B cell (primary cell): Measurements from ENCODE around the gene NLRC5. TPM values are rescaled to one million over a fixed set of nuclear protein-coding genes. Genes with fewer than 3 reads are reported as not detected.

Experiments used
- ATAC-seq: fragments of 200-7000 bp; cut with Tn5 transposase; one replicate; pipeline ENCODE4 v1.10.0; 2021; ENCODE audit warnings: low read depth, mild to moderate bottlenecking, moderate number of reproducible peaks, moderate library complexity
- CTCF ChIA-PET: fragments of 350-600 bp; sonication (Branson Sonifier 250); formaldehyde crosslinking; loops from one replicate; lab custom pipeline; 2021; ENCODE audit warnings: antibody characterized with exemption, inconsistent platforms; lab: Charles Lee
- POLR2A ChIA-PET: fragments of 350-600 bp; sonication (Branson Sonifier 250); formaldehyde crosslinking; loops from one replicate; lab custom pipeline; 2021; ENCODE audit warnings: antibody characterized with exemption; lab: Charles Lee
- DNase-seq: peaks from one replicate; pipeline ENCODE4 v3.0.0; 2013
- H2AFZ ChIP-seq: 2 replicates; pipeline ENCODE4 v1.6.1; 2012; ENCODE audit warnings: mild to moderate bottlenecking, low read depth, low read length; ENCODE audit not compliant: insufficient read depth, poor library complexity, severe bottlenecking
- H3K27ac ChIP-seq, 2 donors: 1 replicate in 1 of 2; 2 replicates in 1 of 2; pipeline ENCODE4 v1.5.1; 2012 to 2013; ENCODE audit warnings: low read length in 2 of 2, mild to moderate bottlenecking in 2 of 2, moderate library complexity in 1 of 2
- H3K27me3 ChIP-seq, 4 experiments: fragments of 200-600 bp in 1 of 4; sonication (generic) in 1 of 4; replicated peaks in 1 of 4; 1 replicate in 2 of 4; 2 replicates in 2 of 4; pipeline versions ENCODE4 v1.6.1 to v1.7.0; 2013 to 2016; ENCODE audit warnings: low read length in 3 of 4, mild to moderate bottlenecking in 2 of 4, mixed read lengths in 1 of 4, moderate library complexity in 1 of 4; ENCODE audit not compliant: insufficient read depth in 4 of 4, control insufficient read depth in 3 of 4; ENCODE audit errors: control extremely low read depth in 1 of 4
- H3K36me3 ChIP-seq, 2 experiments: replicated peaks in 1 of 2; 1 replicate in 1 of 2; 2 replicates in 1 of 2; pipeline versions ENCODE4 v1.6.1 to v1.7.1; 2013; ENCODE audit warnings: low read length in 1 of 2; ENCODE audit not compliant: insufficient read depth in 2 of 2, control insufficient read depth in 1 of 2; ENCODE audit errors: control extremely low read depth in 1 of 2, extremely low read depth in 1 of 2
- H3K4me1 ChIP-seq, 2 donors: fragments of 200-600 bp in 1 of 2; sonication (generic) in 1 of 2; 1 replicate in 1 of 2; 2 replicates in 1 of 2; pipeline versions ENCODE4 v1.5.1 to v1.6.1; 2013 to 2017; ENCODE audit warnings: low read length in 2 of 2; ENCODE audit not compliant: control insufficient read depth in 2 of 2, insufficient read depth in 2 of 2
- H3K4me2 ChIP-seq: replicated peaks from 2 replicates; pipeline ENCODE3; 2012; ENCODE audit warnings: mild to moderate bottlenecking, low read depth, low read length; ENCODE audit not compliant: poor library complexity, severe bottlenecking
- H3K4me3 ChIP-seq, 5 experiments: fragments of 200-600 bp in 1 of 5; sonication (generic) in 1 of 5; 1 replicate in 3 of 5; 2 replicates in 2 of 5; pipeline versions ENCODE4 v1.5.1 to v1.7.0; 2011 to 2016; ENCODE audit warnings: low read length in 4 of 5, mild to moderate bottlenecking in 4 of 5, low read depth in 2 of 5, control low read depth in 1 of 5, moderate library complexity in 1 of 5; ENCODE audit not compliant: insufficient read depth in 1 of 5; ENCODE audit errors: control extremely low read depth in 1 of 5, extremely low read depth in 1 of 5
- H3K79me2 ChIP-seq: fragments of 200-600 bp; sonication (generic); one replicate; pipeline ENCODE4 v1.6.0; 2016; ENCODE audit warnings: low read length; ENCODE audit not compliant: control insufficient read depth, insufficient read depth
- H3K9ac ChIP-seq: fragments of 200-600 bp; sonication (generic); 2 replicates; pipeline ENCODE4 v1.6.1; 2017; ENCODE audit warnings: mild to moderate bottlenecking, low read length, moderate library complexity
- H3K9me3 ChIP-seq, 3 donors: one replicate each; pipeline versions ENCODE4 v1.6.1 to v1.7.1; 2013; ENCODE audit warnings: low read length in 2 of 3; ENCODE audit not compliant: control insufficient read depth in 2 of 3, insufficient read depth in 1 of 3; ENCODE audit errors: control extremely low read depth in 1 of 3
- H4K20me1 ChIP-seq: 2 replicates; pipeline ENCODE4 v1.6.0; 2012; ENCODE audit warnings: mild to moderate bottlenecking, low read length; ENCODE audit not compliant: insufficient read depth, control insufficient read depth, poor library complexity, severe bottlenecking
- H3K27ac Mint-ChIP-seq: one replicate; pipeline ENCODE4 v1.8.0; 2021; ENCODE audit warnings: mixed read lengths
- H3K27me3 Mint-ChIP-seq: one replicate; pipeline ENCODE4 v1.8.0; 2021; ENCODE audit warnings: mixed read lengths
- H3K4me1 Mint-ChIP-seq: one replicate; pipeline ENCODE4 v1.8.0; 2021; ENCODE audit warnings: mixed read lengths
- H3K4me3 Mint-ChIP-seq: one replicate; pipeline ENCODE4 v1.8.0; 2021; ENCODE audit warnings: mixed read lengths
- H3K9me3 Mint-ChIP-seq: one replicate; pipeline ENCODE4 v1.8.0; 2022; ENCODE audit warnings: mixed read lengths; ENCODE audit not compliant: insufficient read depth
- EZH2 ChIP-seq: IDR thresholded peaks from 2 replicates; pipeline ENCODE4 v1.6.1; 2012; ENCODE audit warnings: borderline replicate concordance, low read depth, mild to moderate bottlenecking, moderate library complexity, low read length; ENCODE audit not compliant: insufficient read depth, poor library complexity, severe bottlenecking
- WGBS: methylation state at CpG from one replicate; pipeline ENCODE4 v1.1.5; 2013; ENCODE audit warnings: missing lambda C conversion rate; ENCODE audit not compliant: insufficient coverage; 5-methylcytosine and 5-hydroxymethylcytosine counted together
- intact Hi-C: fragments of 100-400 bp; cut with micrococcal nuclease; formaldehyde crosslinking; loops from one replicate; pipeline ENCODE4 v1.10.0; 2022
- polyA plus RNA-seq: library from polyadenylated mRNA; depleted of rRNA; stranded (reverse); fragments of >200 nt; gene quantifications from 2 replicates; pipeline ENCODE4 v1.2.3, GENCODE V29; 2012
- total RNA-seq, 2 donors: library from RNA; stranded (reverse); fragments of 120-200 nt in 1 of 2; gene quantifications; 1 replicate in 1 of 2; 2 replicates in 1 of 2; pipeline versions ENCODE4 v1.2.3 to v1.2.4, GENCODE V29; 2013 to 2022
- TF ChIP-seq, protein P1 (sequence below): fragments of 200-600 bp; IDR thresholded peaks from one replicate; pipeline ENCODE4 v1.8.0; 2022; ENCODE audit warnings: antibody characterized with exemption, mild to moderate bottlenecking

NLRC5 gene
- total and polyA plus RNA-seq, 2 donors (not counting 1 experiment from before 2014, with no cell fraction given) = 349 to 510 TPM

DNA sequence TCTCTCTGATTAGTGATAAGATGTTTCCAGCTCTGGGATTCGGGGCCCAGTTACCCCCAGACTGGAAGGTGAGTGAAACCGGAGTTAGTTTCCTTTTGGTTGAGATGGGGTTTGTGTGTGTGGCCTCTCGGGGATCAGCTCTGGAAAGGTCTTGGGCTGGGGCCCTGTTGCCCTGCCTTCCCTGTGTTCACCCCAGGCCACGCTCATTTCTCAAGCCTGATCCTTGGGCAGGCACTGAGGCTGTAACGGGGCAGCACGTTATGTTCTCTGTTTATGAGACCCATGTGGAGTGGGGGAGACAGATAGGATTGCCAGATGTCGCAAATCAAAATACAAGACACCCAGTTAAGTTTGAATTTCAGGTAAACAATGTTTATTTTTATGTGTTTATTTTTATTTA lies 138.5 kb downstream of the NLRC5 start:
- no peak overlapping the region for H3K9ac ChIP-seq

DNA sequence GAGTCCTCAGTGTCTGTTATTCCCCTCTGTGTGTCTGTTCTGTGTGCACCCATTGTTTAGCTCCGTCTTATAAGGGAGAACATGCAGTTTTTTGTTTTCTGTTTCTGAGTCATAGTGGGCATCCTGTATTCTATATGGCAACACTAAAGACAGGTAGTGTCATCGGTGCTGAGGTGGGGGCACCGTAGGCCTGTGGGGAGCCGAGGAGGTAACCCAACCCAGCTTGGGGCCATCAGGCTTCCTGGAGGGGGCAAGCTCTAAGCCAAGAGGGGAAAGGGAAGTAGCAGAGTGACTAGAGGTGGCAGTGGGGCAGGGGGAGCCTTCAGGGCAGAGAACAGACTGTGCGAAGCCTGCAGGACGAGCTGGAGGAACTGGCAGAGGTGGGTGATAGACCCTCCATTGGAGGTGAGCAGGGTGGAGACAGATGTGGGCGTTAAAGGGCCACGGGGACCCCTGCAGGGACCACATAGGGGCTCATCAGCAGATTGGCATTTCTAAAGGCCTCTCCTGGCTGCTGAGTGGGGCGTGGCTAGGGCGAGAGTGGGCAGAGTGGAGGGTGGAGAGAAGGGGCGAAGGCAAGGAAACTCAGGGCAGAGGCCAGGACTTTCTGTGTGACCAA lies 139.5 kb downstream of the NLRC5 start:
- Mint-ChIP-seq H3K9me3 (no peaks in the 10 kb centered on the region), H3K27me3 (no peaks in the 10 kb centered on the region), H3K27ac (no peak overlapping the region), H3K4me3 (no peak overlapping the region), H3K4me1 (peaks cover 17% of the 10 kb centered on the region)
- Histone ChIP-seq H3K9me3 (peaks cover 0 to 4% (median 0%) of the 10 kb centered on the region in 3 donors), H3K27me3 (no peaks in the 10 kb centered on the region), H2AFZ (no peak overlapping the region), H3K9ac (no peak overlapping the region), H3K4me2 (no peak overlapping the region), H3K4me3 (no peak overlapping the region), H3K36me3 (no peaks in the 10 kb centered on the region), H3K27ac (no peak overlapping the region), H3K4me1 (peaks cover 4 to 20% of the 10 kb centered on the region in 2 donors), H4K20me1 (no peaks in the 10 kb centered on the region), H3K79me2 (no peaks in the 10 kb centered on the region)
- 77% methylated on average over 8 of the region's 11 CpGs for WGBS
- POLR2A ChIA-PET = no interaction called here
- no peak for TF ChIP-seq EZH2
- TF ChIP-seq, protein P1, sequence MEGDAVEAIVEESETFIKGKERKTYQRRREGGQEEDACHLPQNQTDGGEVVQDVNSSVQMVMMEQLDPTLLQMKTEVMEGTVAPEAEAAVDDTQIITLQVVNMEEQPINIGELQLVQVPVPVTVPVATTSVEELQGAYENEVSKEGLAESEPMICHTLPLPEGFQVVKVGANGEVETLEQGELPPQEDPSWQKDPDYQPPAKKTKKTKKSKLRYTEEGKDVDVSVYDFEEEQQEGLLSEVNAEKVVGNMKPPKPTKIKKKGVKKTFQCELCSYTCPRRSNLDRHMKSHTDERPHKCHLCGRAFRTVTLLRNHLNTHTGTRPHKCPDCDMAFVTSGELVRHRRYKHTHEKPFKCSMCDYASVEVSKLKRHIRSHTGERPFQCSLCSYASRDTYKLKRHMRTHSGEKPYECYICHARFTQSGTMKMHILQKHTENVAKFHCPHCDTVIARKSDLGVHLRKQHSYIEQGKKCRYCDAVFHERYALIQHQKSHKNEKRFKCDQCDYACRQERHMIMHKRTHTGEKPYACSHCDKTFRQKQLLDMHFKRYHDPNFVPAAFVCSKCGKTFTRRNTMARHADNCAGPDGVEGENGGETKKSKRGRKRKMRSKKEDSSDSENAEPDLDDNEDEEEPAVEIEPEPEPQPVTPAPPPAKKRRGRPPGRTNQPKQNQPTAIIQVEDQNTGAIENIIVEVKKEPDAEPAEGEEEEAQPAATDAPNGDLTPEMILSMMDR = no peak
- ATAC-seq (no peak), DNase-seq (no peak)
- intact Hi-C loops = no loop called here
- CTCF ChIA-PET = no interaction called here

More for the DNA sequence above, 138.5 kb downstream of the NLRC5 start:
- Mint-ChIP-seq H3K27ac (no peak overlapping the region), H3K9me3 (no peaks in the 10 kb centered on the region), H3K4me1 (peaks cover 17% of the 10 kb centered on the region), H3K4me3 (no peak overlapping the region), H3K27me3 (no peaks in the 10 kb centered on the region)
- peaks cover 0 to 4% (median 0%) of the 10 kb centered on the region in 3 donors for H3K9me3 ChIP-seq
- no peaks in the 10 kb centered on the region for H3K79me2 ChIP-seq
- no peak overlapping the region for H3K4me3 ChIP-seq
- no peak for ATAC-seq
- no peak for DNase-seq
- no peaks in the 10 kb centered on the region for H3K36me3 ChIP-seq
- H3K27me3 ChIP-seq = no peaks in the 10 kb centered on the region
- H3K4me1 ChIP-seq = peaks cover 4 to 20% of the 10 kb centered on the region in 2 donors
- no peak for TF ChIP-seq EZH2
- TF ChIP-seq, protein P1 = no peak
- ChIA-PET CTCF (interaction anchor here (0.5 kb wide), 1 partner anchor 13 kb away, joined by 3 read pairs; no protein-coding TSS in a partner anchor), POLR2A (no interaction called here)
- WGBS = 96% methylated on average over 5 of the region's 7 CpGs
- no peak overlapping the region for H2AFZ ChIP-seq
- H3K27ac ChIP-seq = no peak overlapping the region
- H4K20me1 ChIP-seq = no peaks in the 10 kb centered on the region
- intact Hi-C loops = no loop called here
- H3K4me2 ChIP-seq = no peak overlapping the region
